Testis (tissue), 3 donors: Measurements from ENCODE around the gene OPCML. TPM values are rescaled to one million over a fixed set of nuclear protein-coding genes. Genes with fewer than 3 reads are reported as not detected.

Source experiments
- DNase-seq: peaks from one replicate; pipeline ENCODE4 v3.0.0-alpha.2; 2019
- H3K27ac ChIP-seq, 2 donors: fragments of 200-600 bp; sonication (generic); one replicate each; pipeline ENCODE4 v1.5.1; 2019
- H3K27me3 ChIP-seq: fragments of 200-600 bp; sonication (generic); one replicate; pipeline ENCODE4 v1.5.1; 2019
- H3K36me3 ChIP-seq: fragments of 200-600 bp; sonication (generic); one replicate; pipeline ENCODE4 v1.5.1; 2017; ENCODE audit warnings: low read depth; ENCODE audit errors: missing control alignments
- H3K4me1 ChIP-seq: fragments of 200-600 bp; sonication (generic); one replicate; pipeline ENCODE4 v1.5.1; 2019
- H3K4me3 ChIP-seq, 2 donors: fragments of 200-600 bp; sonication (generic); one replicate each; pipeline ENCODE4 v1.5.1; 2017 to 2019
- H3K9me3 ChIP-seq: fragments of 200-600 bp; sonication (generic); one replicate; pipeline ENCODE4 v1.5.1; 2017
- CTCF ChIP-seq, 3 experiments: fragments of 450-650 bp in 2 of 3; fragments of 200-600 bp in 1 of 3; sonication (generic) in 1 of 3; IDR thresholded peaks; one replicate each; pipeline ENCODE4 v1.5.1; 2016 to 2019; ENCODE audit warnings: antibody characterized with exemption in 3 of 3, mild to moderate bottlenecking in 2 of 3, moderate library complexity in 1 of 3
- POLR2A ChIP-seq: fragments of 450-650 bp; IDR thresholded peaks from one replicate; pipeline ENCODE4 v1.6.1; 2017; ENCODE audit warnings: antibody characterized with exemption, mild to moderate bottlenecking, moderate library complexity
- WGBS, 2 donors: methylation state at CpG; one replicate each; pipeline ENCODE4 v1.1.5; 2018; 5-methylcytosine and 5-hydroxymethylcytosine counted together
- intact Hi-C: fragments of 100-400 bp; cut with DNase I; formaldehyde crosslinking; loops from one replicate; pipeline ENCODE4 v1.15.1; 2023; ENCODE audit warnings: low total_unique reads
- polyA plus RNA-seq: library from polyadenylated mRNA; stranded (reverse); fragments of 350-450 nt; fragmentation: Illumina TruSeq; extraction: RNeasy Lipid Tissue Mini Kit (QIAGEN cat#74804); gene quantifications from one replicate; pipeline ENCODE4 v1.2.3, GENCODE V29; 2014; ENCODE audit warnings: low read depth, low replicate concordance; ENCODE audit not compliant: insufficient read depth
- total RNA-seq, 2 donors: library from RNA; depleted of rRNA; stranded (reverse); fragments of >200 nt; gene quantifications; one replicate each; pipeline ENCODE4 v1.2.3, GENCODE V29; 2016

The OPCML gene
- total and polyA plus RNA-seq, 3 donors from 2014 or later, result 0.16 to 2.7 (median 0.62) TPM

- no peaks in the 10 kb centered on the region for H3K9me3 ChIP-seq
- DNase-seq, result no peak
Observed at GRCh38 chr11:133516845-133517244, 15.5 kb downstream of the OPCML start.

GRCh38 chr11:133515107-133515506 lies 17.2 kb downstream of the OPCML start:
- Histone ChIP-seq H3K9me3 (no peaks in the 10 kb centered on the region), H3K27ac (no peak overlapping the region), H3K4me3 (no peak overlapping the region), H3K36me3 (no peaks in the 10 kb centered on the region), H3K27me3 (no peaks in the 10 kb centered on the region), H3K4me1 (no peaks in the 10 kb centered on the region)
- no peak for DNase-seq
- no peak for TF ChIP-seq POLR2A
- TF ChIP-seq CTCF (IDR thresholded peaks at IDR 0.05), result no peak
- 51 to 62% methylated on average over 2 of the region's 2 CpGs for WGBS, 2 donors
- intact Hi-C loops, result no loop called here

More at GRCh38 chr11:133516845-133517244, 15.5 kb downstream of the OPCML start:
- Histone ChIP-seq H3K4me1 (no peaks in the 10 kb centered on the region), H3K4me3 (no peak overlapping the region), H3K27ac (no peak overlapping the region), H3K36me3 (no peaks in the 10 kb centered on the region), H3K27me3 (no peaks in the 10 kb centered on the region)
- intact Hi-C loops, result no loop called here
- TF ChIP-seq POLR2A, result no peak
- no peak for TF ChIP-seq CTCF (IDR thresholded peaks at IDR 0.05)
- WGBS, 2 donors, result 48 to 58% methylated on average over 8 of the region's 8 CpGs

GRCh38 chr11:133509924-133510697 lies 22.2 kb downstream of the OPCML start:
- Histone ChIP-seq H3K4me1 (no peaks in the 10 kb centered on the region), H3K27ac (no peak overlapping the region), H3K27me3 (no peaks in the 10 kb centered on the region), H3K36me3 (no peaks in the 10 kb centered on the region), H3K9me3 (no peaks in the 10 kb centered on the region), H3K4me3 (no peak overlapping the region)
- intact Hi-C loops, result no loop called here
- WGBS, 2 donors, result 51 to 58% methylated on average over 2 to 3 of the region's 3 CpGs
- no peak for DNase-seq
- no peak for TF ChIP-seq POLR2A
- no peak for TF ChIP-seq CTCF (IDR thresholded peaks at IDR 0.05)

- TF ChIP-seq POLR2A (no peak), CTCF (IDR thresholded peaks at IDR 0.05) (no peak)
- DNase-seq, result no peak
- H3K4me3 ChIP-seq, result no peak overlapping the region
- WGBS, 2 donors, result 53 to 67% methylated on average over 9 to 11 of the region's 11 CpGs
- no peaks in the 10 kb centered on the region for H3K4me1 ChIP-seq
- no peaks in the 10 kb centered on the region for H3K27me3 ChIP-seq
- intact Hi-C loops, result no loop called here
- no peaks in the 10 kb centered on the region for H3K36me3 ChIP-seq
- no peak overlapping the region for H3K27ac ChIP-seq
- no peaks in the 10 kb centered on the region for H3K9me3 ChIP-seq
Observed at GRCh38 chr11:133508468-133508867, 23.8 kb downstream of the OPCML start.

- H3K9me3 ChIP-seq, result no peaks in the 10 kb centered on the region
- H3K27me3 ChIP-seq, result no peaks in the 10 kb centered on the region
- H3K36me3 ChIP-seq, result no peaks in the 10 kb centered on the region
- TF ChIP-seq POLR2A, result no peak
- no peak for TF ChIP-seq CTCF (IDR thresholded peaks at IDR 0.05)
- DNase-seq, result no peak
- no peaks in the 10 kb centered on the region for H3K4me1 ChIP-seq
- intact Hi-C loops, result no loop called here
- no peak overlapping the region for H3K4me3 ChIP-seq
- H3K27ac ChIP-seq, result no peak overlapping the region
- WGBS, 2 donors, result 92 to 97% methylated on average over 4 of the region's 4 CpGs
Observed at GRCh38 chr11:133507185-133507584, 25.1 kb downstream of the OPCML start.
